ENCODE measurements around the gene REEP2.

DNA sequence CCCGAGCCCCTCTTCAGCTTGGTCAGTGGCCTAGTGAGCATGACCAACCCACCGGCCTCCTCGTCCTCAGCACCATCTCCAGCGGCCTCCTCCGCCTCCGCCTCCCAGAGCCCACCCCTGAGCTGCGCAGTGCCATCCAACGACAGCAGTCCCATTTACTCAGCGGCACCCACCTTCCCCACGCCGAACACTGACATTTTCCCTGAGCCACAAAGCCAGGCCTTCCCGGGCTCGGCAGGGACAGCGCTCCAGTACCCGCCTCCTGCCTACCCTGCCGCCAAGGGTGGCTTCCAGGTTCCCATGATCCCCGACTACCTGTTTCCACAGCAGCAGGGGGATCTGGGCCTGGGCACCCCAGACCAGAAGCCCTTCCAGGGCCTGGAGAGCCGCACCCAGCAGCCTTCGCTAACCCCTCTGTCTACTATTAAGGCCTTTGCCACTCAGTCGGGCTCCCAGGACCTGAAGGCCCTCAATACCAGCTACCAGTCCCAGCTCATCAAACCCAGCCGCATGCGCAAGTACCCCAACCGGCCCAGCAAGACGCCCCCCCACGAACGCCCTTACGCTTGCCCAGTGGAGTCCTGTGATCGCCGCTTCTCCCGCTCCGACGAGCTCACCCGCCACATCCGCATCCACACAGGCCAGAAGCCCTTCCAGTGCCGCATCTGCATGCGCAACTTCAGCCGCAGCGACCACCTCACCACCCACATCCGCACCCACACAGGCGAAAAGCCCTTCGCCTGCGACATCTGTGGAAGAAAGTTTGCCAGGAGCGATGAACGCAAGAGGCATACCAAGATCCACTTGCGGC lies 28.2 kb downstream of the REEP2 start:
- TF ChIP-seq YY1 (IDR thresholded peaks at IDR 0.05; ENCODE audit: extremely low read depth, insufficient replicate concordance, low read depth, low read length) (no peak), POLR2A (IDR thresholded peaks at IDR 0.05; ENCODE audit: borderline replicate concordance, extremely low read depth, insufficient read depth, insufficient read length) (no peak), RAD21 (IDR thresholded peaks at IDR 0.05; ENCODE audit: low read depth) (no peak), REST (IDR thresholded peaks at IDR 0.05; ENCODE audit: low read depth) (no peak), POLR2AphosphoS5 (IDR thresholded peaks at IDR 0.05; ENCODE audit: low read depth, low read length) (no peak; the same call in none of the 2 replicates), CTCF (IDR thresholded peaks at IDR 0.05 in 2 of 3, conservative IDR thresholded peaks at IDR 0.05 in 1 of 3; ENCODE audit: borderline replicate concordance in 1 of 3, insufficient read depth in 1 of 3, low read depth in 2 of 3, low read length in 2 of 3) (no peak), ZFX (IDR thresholded peaks at IDR 0.05) (no peak), EZH2phosphoT487 (IDR thresholded peaks at IDR 0.05; ENCODE audit: borderline replicate concordance) (no peak)
